ENCODE data around the gene CRACR2B. TPM values are rescaled to one million over a fixed set of nuclear protein-coding genes. Genes with fewer than 3 reads are reported as not detected.

CRACR2B gene
- total RNA-seq, 2 donors from 2014 or later, result 23.2 to 83.0 TPM

- DNase-seq (ENCODE audit: low spot score), result no peak
- WGBS, result 91% methylated on average over 15 of the region's 15 CpGs
Observed at GRCh38 chr11:792535-792821, 35.2 kb upstream of the CRACR2B start.

DNA sequence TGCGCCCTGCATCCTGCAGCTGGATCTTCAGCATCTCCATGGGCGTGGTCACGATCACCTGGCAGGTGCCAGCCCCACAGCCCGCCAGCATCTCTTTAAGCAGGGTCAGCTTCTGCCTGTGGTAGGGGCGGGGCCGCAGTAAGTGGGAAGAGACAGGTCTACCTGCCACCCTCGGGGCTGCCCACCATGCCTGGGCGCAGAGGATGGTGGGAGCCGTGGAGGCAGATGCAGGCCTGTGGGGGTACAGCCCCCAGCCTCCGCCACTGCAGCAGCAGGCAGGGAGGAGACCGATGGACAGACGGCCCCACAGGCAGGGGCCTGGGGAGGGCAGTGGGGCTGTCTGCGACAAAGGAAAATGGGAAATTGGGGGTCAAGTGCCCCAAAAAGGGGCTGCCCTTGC lies 34.8 kb upstream of the CRACR2B start:
- DNase-seq (ENCODE audit: low spot score), result no peak
- 92% methylated on average over 13 of the region's 13 CpGs for WGBS
- Histone ChIP-seq H3K27ac (no peak overlapping the region), H3K27me3 (replicated peaks; ENCODE audit: insufficient read depth) (no peaks in the 10 kb centered on the region), H3K4me3 (no peak overlapping the region), H3K9me3 (no peaks in the 10 kb centered on the region), H3K4me1 (replicated peaks) (peaks cover 16% of the 10 kb centered on the region), H3K36me3 (no peaks in the 10 kb centered on the region)
- TF ChIP-seq POLR2AphosphoS5 (IDR thresholded peaks at IDR 0.05), result no peak
- TF ChIP-seq, protein P1, sequence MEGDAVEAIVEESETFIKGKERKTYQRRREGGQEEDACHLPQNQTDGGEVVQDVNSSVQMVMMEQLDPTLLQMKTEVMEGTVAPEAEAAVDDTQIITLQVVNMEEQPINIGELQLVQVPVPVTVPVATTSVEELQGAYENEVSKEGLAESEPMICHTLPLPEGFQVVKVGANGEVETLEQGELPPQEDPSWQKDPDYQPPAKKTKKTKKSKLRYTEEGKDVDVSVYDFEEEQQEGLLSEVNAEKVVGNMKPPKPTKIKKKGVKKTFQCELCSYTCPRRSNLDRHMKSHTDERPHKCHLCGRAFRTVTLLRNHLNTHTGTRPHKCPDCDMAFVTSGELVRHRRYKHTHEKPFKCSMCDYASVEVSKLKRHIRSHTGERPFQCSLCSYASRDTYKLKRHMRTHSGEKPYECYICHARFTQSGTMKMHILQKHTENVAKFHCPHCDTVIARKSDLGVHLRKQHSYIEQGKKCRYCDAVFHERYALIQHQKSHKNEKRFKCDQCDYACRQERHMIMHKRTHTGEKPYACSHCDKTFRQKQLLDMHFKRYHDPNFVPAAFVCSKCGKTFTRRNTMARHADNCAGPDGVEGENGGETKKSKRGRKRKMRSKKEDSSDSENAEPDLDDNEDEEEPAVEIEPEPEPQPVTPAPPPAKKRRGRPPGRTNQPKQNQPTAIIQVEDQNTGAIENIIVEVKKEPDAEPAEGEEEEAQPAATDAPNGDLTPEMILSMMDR (IDR thresholded peaks at IDR 0.05), result no peak
- TF ChIP-seq POLR2A (IDR thresholded peaks at IDR 0.05), result no peak
- intact Hi-C loops (cut with DNase I), result no loop called here

More at GRCh38 chr11:792535-792821, 35.2 kb upstream of the CRACR2B start:
- H3K4me3 ChIP-seq, result no peak overlapping the region
- H3K36me3 ChIP-seq, result no peaks in the 10 kb centered on the region
- peaks cover 16% of the 10 kb centered on the region for H3K4me1 ChIP-seq (replicated peaks)
- H3K27me3 ChIP-seq (replicated peaks; ENCODE audit: insufficient read depth), result no peaks in the 10 kb centered on the region
- TF ChIP-seq POLR2A (IDR thresholded peaks at IDR 0.05) (no peak), POLR2AphosphoS5 (IDR thresholded peaks at IDR 0.05) (no peak)
- TF ChIP-seq, protein P1 (IDR thresholded peaks at IDR 0.05), result no peak
- no peaks in the 10 kb centered on the region for H3K9me3 ChIP-seq
- H3K27ac ChIP-seq, result no peak overlapping the region
- intact Hi-C loops (cut with DNase I), result no loop called here

DNA sequence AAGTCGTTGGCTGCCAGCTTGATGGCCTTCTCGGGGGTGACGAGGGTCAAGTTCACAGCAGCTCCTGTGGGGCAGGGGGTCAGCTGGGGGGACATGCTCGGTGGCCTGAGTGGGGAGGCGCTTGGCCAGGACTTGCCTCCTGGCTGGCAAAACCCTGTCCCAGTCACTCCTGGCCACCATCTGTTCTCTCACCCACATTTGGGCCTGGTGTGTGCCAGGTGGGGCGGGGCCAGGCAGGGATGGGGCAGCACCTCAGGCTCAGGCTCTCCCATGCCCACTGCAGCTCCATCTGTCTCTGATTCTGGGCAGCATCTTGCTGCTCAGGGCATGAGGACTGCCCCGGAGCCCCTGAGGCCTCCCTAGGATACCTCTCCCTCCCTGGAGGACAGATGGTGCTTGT lies 34.2 kb upstream of the CRACR2B start:
- Histone ChIP-seq H3K4me1 (replicated peaks) (peaks cover 16% of the 10 kb centered on the region), H3K4me3 (no peak overlapping the region), H3K27me3 (replicated peaks; ENCODE audit: insufficient read depth) (no peaks in the 10 kb centered on the region), H3K9me3 (no peaks in the 10 kb centered on the region), H3K27ac (no peak overlapping the region), H3K36me3 (no peaks in the 10 kb centered on the region)
- TF ChIP-seq, protein P1 (IDR thresholded peaks at IDR 0.05), result no peak
- TF ChIP-seq POLR2A (IDR thresholded peaks at IDR 0.05), result no peak
- WGBS, result 86% methylated on average over 7 of the region's 7 CpGs
- DNase-seq (ENCODE audit: low spot score), result no peak
- intact Hi-C loops (cut with DNase I), result no loop called here

GRCh38 chr11:794013-794765 lies 33.5 kb upstream of the CRACR2B start:
- H3K9me3 ChIP-seq, result no peaks in the 10 kb centered on the region
- no peak for DNase-seq (ENCODE audit: low spot score)
- peaks cover 16% of the 10 kb centered on the region for H3K4me1 ChIP-seq (replicated peaks)
- TF ChIP-seq POLR2AphosphoS5 (IDR thresholded peaks at IDR 0.05) (no peak), POLR2A (IDR thresholded peaks at IDR 0.05) (no peak)
- TF ChIP-seq, protein P1 (IDR thresholded peaks at IDR 0.05), result no peak
- intact Hi-C loops (cut with DNase I), result no loop called here
- no peaks in the 10 kb centered on the region for H3K36me3 ChIP-seq
- 79% methylated on average over 21 of the region's 31 CpGs for WGBS
- H3K4me3 ChIP-seq, result no peak overlapping the region
- no peak overlapping the region for H3K27ac ChIP-seq
- H3K27me3 ChIP-seq (replicated peaks; ENCODE audit: insufficient read depth), result no peaks in the 10 kb centered on the region

All from prostate gland (tissue), 2 donors.